HCT116 (cell line): ENCODE data around the gene CDH5.

Experiments
- CBX3 ChIP-seq: IDR thresholded peaks from 2 replicates; pipeline ENCODE4 v1.6.1; 2012; ENCODE audit warnings: low read depth
- POLR2A ChIP-seq: IDR thresholded peaks from 2 replicates; pipeline ENCODE4 v1.7.0; 2011; ENCODE audit warnings: borderline replicate concordance; ENCODE audit not compliant: insufficient read depth, insufficient read length; ENCODE audit errors: extremely low read depth

DNA sequence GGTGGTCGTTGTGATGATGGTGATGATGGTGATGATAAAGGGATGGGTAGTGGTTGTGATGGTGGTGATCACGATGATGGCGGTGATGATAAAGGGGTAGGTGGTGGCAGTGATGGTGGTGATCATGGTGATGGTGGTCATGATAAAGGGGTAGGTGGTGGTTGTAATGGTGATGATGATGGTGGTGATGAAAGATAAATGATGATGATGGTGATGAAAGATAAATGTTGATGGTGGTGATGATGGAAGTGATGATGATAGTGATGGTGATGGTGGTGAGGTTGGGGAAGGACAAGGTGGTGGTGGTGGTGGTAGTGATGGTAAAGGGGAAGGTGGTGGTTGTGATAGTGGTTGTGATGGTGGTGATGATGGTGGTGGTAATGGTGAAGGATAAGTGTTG is 13.9 kb downstream of the CDH5 start:
- TF ChIP-seq POLR2A, result no peak
- TF ChIP-seq CBX3, result no peak
